Mucosa of gallbladder (tissue), 1 donor: Measurements from ENCODE around the gene COL5A2. TPM values are rescaled to one million over a fixed set of nuclear protein-coding genes. Genes with fewer than 3 reads are reported as not detected.

Experiments used
- DNase-seq: peaks from one replicate; pipeline ENCODE4 v3.0.0-alpha.2; 2020; ENCODE audit warnings: low spot score
- total RNA-seq: library from RNA; stranded (reverse); gene quantifications from one replicate; pipeline ENCODE4 v1.2.1, GENCODE V29; 2021
- donor health status: DM: no; HTN: no; CAD: no.

COL5A2 gene
- total RNA-seq, 1 donor from 2014 or later = 30.8 TPM

- DNase-seq = no peak
These were observed 179.3 kb downstream of the COL5A2 start for GRCh38 chr2:189000221-189000620.

GRCh38 chr2:188997263-188997662 lies 182.3 kb downstream of the COL5A2 start:
- DNase-seq = no peak

- no peak for DNase-seq
These were observed 186.3 kb downstream of the COL5A2 start for GRCh38 chr2:188993247-188993646.

- no peak for DNase-seq
These were observed 192.7 kb downstream of the COL5A2 start for GRCh38 chr2:188986839-188987238.

GRCh38 chr2:188984680-188985079 lies 194.9 kb downstream of the COL5A2 start:
- peak; percentile 33 for DNase-seq

- no peak for DNase-seq
These were observed 195.5 kb downstream of the COL5A2 start for GRCh38 chr2:188984065-188984491.

GRCh38 chr2:188983427-188984064 lies 196.0 kb downstream of the COL5A2 start:
- DNase-seq = no peak

Other genes with a start within 250 kb of the COL5A2 start
- gene COL3A1, start 205.4 kb downstream of the COL5A2 start, total RNA-seq = 371 TPM